GM19452 (cell line): ENCODE data around the gene ACYP2.

Experiments
- ATAC-seq: cut with Tn5 transposase; IDR thresholded peaks from one replicate; pipeline ENCODE4 v1.9.1; 2021; ENCODE audit not compliant: unreplicated experiment

ACYP2 gene

DNA sequence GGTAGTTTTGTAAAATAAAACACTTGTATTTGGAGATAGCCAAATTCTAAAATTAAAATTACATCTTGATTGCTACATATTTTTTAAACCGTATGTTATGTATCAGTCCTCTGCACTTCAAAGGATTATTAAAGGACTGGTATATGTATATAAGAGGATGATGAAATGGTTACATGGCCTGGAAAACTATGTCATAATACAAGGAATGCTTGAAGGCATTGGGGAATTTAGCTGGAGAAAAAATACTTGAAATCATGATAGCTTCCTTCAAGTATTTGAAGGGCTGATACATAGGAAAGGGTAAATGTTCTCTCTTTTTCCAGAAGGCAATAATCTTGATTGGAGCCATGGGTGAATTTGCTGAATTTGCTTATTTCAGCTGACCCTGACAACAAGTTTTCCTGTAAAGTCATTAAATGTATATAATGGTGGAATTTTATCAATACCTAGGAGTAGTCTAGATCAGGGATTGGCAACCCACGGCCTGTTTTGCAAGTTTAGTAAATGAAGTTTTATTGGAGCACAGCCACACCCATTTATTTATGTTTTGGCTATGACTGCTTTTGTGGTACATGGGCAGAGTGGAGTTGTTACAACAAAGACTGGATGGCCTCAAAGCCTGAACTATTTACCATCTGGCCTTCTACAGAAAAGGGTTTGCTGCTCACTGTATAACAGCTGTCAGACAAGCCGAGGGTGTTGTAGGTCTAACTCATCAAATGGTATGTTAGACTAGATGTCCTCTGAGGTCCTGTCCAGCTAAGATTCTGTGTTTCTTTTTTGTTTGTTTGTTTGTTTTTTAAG lies 34.4 kb downstream of the ACYP2 start:
- ATAC-seq: no peak

DNA sequence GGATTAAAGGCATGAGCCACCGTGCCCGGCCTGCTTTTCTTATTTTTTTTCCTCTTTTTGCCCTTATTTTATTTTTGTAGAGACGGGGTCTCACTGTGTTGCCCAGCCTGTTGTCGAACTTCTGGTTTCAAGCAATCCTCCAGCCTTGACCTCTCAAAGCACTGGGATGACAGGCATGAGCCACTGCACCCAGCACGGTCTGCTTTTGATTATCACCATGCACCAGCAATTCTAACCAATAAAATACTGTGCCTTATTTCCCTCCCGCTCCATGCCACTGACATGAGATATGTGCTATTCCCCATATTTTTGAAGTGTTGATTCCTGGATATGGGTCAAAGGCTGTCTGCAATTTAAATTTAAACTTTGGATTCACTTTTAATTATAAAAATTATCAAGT lies 42.9 kb downstream of the ACYP2 start:
- ATAC-seq: no peak

DNA sequence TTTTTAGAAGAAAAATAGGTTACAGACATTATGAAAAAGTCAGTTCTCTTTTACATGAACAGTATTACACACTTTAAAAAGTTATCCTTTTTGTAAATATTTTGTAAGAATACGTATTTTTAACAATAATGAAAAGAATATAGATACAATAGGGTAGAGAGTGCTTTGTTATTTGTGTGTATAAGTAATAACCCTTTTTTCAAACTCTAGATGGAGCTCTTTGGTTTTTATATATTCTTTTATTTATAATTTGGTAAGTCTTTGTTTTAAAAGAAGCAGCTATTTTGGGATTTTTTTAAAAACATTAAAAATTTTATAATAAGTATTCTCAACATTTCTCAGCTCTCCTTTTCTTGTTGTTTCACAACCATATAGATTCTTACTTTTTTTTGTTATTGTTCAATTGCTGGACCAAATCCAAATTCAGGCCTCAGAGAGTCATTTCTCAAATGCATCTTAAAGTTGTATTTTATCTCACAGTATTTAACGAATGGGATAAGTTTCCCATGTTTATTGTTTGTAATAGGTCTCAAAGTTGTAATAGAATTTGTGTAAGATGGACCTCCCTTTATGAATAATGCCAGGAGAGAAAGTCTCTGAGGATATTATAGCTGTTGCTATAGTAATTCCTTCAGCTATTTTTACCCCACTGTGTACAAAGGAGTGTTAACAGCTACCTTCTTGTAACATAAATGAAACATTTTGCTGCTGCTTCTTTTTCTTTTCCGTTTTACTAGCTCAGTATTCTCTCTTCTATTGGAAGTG lies 46.4 kb downstream of the ACYP2 start:
- no peak for ATAC-seq

DNA sequence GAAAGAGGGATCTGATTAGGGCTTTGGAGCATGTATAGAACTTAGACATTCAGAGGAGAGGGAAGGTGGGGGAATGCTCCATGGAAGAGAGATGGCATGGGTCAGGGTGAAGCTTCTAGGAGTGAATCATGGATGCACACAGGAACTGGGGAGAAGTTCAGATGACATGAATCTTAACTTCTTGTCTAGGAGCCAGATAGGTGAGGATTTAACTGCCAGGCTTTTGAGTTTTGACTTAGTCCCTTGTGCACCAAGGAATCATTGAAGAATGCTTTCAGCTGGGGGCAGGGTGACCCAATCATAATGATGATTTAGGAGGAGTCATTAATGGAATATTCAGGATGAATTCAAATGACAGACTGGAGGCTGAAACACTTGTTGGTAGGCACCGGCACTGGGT lies 48.7 kb downstream of the ACYP2 start:
- ATAC-seq: no peak

DNA sequence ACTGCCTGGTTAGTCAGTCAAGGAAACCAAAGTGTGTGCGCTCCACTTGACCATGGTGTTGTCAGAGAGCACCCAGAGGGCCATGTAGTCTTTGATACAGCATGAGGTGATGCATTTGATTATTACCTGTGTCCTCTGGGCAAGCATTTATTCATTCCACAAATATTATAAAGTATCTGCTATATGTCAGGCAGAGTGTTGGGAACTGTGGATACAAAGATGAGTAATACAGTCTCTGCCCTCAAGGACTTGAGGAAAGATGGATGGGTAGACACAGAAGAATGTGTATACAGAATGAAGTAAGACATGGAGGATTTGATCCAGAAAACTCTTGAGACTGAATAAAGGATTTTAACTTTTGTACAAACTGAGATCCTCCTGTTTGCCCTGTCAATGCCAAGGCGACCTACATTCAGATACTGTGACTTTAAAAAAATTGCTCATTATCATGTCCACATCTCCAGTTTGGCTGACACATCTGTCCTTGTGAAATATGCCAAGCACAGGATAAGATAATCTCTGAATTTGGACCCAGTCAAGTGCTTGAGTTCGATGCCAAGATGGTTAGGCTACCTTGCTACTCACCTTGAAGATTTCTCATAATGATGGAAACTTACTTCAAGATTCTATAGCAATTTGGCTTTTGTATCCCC lies 50.8 kb downstream of the ACYP2 start:
- no peak for ATAC-seq

DNA sequence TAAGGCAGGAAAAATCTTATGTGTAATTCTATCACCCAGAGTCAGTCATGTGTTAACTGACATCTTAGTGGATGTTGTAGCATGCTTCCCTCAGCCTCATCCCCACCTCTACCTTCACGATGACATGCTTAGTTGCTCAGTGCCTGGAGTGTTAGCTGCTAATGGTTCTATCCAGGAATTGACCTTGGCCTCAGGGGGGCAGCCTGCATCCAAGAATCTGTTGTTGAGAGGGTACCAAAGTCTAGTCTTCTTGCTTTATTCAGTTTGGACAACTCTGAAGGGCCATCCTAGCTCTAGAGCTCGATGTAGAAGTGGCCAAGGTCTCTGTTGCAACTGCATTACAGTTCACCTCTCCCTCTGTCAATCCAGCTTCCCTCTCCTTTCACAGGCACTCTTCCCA lies 61.2 kb downstream of the ACYP2 start:
- ATAC-seq: no peak

DNA sequence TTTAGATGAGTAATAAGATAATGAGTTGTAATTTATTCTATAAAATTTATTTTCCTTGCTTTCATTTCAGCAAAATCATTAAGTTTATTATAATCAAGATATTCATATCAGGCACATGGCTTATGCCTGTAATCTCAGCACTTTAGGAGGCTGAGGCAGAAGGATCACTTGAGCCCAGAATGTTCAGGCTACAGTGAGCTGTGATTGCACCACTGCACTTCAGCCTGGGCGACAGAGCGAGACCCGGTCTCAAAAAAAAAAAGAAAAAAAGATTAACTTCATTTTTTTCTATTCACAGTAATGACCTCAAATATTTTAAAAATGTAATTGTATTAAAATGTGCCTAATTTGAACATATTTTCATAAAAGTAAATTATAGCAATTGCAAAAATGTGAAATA lies 67.9 kb downstream of the ACYP2 start:
- ATAC-seq: no peak

DNA sequence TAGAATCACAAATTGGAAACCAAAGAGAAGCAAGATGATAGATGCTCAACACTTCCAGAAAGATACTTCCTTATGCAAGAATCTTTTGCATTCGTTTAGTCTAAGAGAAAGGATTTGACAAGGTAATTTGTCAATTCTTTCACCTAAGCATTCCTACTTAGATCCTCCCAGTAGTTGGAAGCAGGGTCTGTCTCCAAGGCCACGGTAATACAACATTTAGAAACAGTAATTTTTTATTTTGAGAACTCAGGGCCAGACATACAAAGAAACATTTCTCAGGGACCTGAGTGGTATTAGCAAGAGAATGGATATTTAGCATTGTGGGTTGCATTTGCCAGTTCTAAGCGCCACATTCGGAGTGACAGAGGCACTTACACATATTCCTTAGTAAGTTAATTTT lies 68.6 kb downstream of the ACYP2 start:
- ATAC-seq: no peak

DNA sequence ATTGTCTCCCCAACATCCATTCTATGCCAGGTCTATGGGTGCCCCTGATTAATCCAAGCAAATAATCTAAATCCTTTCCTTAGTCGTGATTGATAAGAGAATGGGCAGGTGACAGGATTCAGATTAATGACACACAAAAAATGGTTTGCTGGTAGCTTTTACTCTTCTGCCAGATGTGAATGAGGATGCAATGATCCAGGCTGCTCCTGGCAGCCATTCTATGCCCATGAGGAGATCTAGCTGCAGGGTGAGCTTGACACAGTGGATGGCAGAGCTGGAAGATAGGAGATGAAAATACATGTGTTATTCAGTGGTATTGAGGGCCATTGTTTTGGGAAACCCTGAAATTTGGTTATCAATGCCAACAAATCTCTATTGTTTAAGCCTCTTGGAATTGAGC lies 69.7 kb downstream of the ACYP2 start:
- no peak for ATAC-seq

DNA sequence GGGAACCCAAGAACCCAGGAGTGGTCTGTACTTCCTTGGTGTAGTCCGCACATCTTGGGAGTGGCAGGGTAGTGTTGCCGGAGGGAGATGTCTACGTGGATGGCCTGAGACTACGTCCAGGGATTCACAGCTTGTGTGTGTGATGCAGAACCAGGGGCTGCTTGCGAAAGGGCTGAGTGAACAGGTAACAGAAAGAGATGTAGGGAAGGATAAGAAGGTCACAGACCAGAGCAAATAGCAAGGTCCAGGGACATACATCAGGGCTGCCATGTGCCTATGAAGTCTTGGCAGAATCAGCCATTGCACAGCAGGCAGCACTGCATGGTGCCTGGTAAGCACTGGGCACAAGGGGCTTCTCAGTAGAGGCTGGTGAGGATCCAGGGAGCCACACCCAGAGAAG lies 71.9 kb downstream of the ACYP2 start:
- ATAC-seq: no peak

DNA sequence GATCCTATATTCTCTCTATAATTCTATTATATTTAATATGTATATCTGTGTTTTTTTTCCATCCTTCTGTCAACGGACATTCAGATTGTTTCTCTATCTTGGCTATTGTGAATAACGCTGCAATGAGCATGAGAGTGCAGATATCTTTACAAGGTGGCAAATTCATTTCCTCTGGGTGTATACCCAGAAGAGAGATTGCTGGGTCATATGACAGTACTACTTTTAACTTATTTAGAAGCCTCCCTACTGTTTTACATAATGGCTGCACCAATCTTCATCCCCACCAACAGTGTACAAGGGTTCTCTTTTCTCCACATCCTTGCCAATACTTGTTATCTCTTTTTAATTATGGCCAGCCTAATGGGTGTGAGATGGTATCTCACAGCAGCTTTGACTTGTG lies 74.1 kb downstream of the ACYP2 start:
- no peak for ATAC-seq

DNA sequence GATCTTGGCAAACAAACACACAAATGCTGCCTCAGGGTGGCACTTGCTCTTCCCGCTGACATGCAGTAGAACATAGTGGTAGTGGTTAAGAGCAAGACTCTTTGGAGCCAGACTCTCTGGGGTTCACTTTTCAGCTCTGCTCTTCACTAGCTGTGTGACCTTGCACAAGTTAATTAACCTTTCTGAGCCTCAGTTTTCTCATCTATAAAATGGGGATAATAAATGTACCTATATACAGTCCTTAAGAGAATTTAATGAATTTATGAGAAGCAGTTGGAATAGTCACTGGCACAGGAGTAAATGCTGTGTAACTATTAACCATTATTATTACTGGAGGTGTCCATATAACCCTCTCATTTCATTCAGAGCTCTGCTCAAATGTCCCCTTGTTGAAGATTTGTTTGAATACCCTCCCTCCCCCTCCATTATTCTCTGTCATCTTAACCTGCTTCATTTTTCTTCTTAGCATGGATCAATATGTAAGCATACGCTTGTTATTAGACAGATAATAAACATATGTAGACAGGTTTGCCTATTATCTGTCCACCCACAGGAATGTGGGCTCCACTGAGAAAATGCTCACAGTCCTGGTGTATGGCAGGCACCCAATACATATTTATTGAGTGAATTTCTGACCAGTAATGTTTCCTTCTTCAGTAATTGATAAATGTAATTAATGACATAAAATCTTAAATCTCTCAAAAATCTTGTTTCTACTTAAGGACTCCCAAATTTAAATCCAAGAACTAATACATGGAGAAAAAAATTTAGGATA lies 76.1 kb downstream of the ACYP2 start:
- no peak for ATAC-seq

DNA sequence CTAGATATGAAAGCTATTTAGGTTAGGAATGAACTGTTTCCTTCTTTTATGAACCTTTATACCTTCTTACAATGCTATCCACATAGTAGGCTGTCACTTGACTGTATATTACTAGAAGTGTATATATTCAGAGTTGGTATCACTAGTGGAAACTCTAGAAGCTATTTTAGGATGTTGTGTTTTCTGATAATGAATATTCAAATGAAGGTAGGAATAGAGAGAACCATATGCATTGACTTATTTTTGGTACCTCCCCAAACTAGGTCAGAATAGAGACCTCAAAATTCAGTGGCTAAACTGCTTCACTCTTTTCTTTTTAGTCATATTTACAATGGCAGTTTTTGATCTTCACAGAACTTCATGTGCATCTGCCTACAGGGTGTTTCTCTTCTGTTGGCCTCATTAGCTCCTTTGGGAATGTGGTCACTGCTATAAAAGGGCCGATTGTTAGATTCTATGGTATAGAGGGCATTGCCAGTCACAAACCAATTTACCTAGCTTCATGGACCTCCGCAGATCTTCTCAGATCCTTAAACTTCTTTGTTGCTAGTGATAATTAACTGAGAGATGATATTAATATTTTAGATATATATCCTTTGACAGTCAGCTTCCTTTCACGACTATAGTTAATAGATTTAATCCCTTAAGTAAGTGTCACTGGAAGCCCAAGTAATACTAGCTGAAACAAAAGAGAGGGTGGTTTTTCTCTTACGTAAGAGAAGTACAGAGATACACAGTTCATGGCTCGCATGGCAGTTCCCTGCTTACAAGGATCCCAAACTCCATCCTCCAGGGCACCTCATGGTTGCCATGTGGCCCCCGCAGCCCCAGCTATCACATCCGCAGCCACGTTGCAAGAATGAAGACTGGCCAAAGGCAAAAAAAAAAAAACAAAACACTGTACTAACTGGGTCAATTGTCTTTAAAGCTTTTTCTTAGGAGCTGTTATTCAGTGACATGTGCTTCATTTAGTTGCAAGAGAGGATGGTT lies 79.6 kb downstream of the ACYP2 start:
- ATAC-seq: no peak

DNA sequence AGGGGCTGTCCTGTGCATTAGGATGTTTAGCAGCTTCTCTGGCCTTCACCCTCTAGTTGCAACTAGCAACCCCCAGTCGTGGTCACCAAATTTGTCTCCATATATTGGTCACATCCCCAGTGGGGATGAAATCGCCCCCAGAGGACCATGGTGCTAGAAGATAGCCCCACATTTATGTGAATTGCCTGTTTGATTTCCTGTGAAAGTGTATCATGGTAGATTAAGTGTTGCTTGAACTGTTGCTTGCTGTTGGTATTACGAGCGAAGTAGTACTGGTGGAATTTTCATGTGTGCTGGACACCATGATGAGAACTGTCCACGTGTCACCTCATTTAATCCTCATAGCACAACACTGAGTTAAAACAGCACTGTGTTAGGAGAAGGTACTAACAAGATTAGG lies 81.2 kb downstream of the ACYP2 start:
- ATAC-seq: no peak

DNA sequence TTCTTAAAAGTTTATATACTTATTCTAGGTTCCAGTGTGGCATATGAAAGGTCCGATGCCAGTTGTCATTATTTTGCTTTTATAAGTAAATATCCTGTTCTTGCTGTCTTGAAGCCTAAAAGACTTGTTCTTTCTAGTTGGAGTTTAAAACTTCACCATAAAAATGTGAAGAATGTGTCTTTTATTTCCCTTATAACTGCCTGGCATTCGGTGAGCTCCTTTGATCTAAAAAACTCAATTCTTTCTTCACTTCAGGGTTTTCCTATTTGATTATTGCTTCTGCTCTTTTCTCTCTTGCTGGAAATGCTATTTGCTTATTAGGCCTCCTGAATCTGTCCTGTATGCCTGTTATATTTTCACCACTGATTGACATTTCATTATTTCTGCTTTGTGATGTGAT lies 89.1 kb downstream of the ACYP2 start:
- no peak for ATAC-seq

DNA sequence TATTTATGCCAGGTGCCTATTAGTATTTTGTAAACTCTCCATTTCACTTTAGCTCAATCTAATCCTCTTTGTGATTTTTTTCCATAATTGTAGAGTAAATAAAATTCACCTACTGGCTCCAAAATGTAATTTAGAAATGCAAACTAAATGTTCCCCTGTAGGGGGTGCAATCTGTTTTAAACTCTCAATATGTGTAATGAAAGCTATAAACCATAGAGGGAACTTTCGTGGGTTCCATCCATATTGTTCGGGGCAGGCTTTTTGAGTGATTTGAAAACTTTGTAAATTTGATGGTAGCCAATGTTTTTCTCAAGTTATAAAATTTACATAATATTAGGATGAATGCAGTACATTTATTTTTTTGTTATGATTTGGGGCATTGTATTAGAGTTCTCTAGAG lies 91.2 kb downstream of the ACYP2 start:
- ATAC-seq: no peak

DNA sequence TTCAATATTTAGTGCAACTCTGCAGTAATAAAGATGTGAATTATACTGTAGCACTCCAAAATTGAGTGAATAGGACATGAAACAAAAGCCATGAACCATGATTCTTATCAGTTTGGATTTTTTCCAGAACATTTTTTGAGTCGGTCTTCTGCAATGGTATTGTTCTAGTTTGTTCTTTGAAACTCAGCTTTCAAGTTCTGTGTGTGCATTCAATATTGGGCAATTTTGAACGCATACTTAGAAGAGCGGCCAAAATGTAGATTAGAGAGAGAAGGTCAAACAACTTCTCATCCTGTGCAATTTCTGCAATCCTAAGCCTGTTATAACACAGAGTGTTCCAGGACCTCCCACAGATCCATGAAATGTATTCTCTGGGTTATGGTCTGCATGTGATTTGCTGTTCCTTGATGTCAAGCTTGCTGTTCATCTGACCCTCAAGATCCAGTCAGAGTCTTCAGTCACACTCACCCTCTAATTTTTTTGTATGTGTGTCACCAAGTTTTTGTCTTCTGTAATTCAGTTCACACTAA lies 92.3 kb downstream of the ACYP2 start:
- no peak for ATAC-seq

DNA sequence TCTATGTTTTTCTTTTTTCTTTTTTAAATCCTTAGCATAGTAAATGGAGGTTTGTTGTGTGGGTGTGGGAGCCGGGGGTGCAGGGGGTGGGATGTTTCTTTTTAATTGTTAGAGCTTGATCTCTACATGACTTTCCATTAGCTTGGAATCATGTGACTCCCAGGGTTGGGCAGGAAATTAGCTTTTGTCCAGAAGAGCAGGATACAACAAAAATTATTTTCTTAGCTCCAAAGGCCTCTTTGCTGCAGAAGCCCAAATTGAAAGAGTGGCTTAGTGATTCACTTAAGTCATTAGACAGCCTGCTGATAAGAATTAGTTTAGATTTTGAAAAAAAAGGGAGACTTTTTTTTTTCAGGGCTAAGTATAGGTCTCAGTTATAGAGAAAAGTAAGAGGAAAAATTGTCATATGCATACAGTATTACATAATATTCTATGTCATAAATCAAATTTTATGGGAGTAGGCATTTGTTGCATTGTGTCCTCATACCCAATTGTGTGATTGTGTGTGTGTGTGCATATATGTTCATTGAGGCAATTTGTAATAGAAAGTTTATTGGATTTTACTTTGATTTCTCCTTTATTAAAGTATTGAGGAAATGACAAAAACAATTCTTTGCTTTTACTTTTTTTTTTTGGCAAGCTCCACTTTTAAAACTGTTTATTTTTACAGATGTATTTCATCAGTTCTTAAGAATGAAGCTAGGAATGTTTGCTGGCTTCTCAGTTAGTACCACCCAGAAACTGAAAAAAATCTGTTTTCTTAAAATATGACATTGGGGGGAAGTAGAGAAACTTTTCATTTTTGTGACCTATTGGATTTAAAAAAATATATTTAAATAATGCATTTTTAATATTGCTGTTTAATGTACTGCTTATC lies 93.2 kb downstream of the ACYP2 start:
- ATAC-seq: no peak

DNA sequence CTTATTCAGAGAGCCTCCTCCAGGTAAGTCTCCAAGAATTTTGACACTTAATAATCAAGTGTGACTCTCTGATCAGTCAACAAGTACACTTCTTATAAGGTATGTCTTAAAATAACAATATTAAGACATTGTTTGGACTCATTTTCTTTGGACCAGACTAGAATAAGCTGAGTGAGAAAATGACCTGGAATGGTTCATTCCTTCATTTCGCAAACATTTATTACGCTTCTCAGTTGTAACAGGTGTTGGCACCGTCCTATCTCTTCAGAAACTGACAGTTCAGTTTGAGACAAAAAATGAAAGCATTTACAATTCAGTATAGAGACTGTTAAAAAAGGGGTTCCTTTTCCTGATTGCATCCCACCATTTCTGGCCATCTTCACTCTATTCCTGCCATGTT lies 94.0 kb downstream of the ACYP2 start:
- no peak for ATAC-seq
